ENCODE results near the gene WDR89.

DNA sequence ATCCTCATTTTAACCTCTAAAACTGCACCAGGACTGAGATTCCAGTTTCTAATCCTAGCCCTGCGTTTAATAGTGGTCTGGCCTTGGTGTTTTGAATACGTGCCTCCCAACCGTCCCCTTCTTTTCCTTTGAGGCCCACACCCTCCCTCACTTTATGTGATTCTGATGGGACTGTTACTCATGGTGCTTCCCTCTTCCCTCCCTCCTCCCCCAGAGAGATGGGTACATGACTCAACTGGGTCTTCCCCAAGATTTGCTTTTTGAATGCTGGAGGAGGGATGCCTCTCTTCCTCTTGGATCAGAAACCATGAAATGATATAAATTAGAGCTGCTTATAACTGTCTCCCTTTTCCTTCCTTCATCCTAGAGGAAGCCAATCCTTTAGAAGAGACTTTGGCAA is 90.3 kb downstream of the WDR89 start:
- TF ChIP-seq, protein P1, sequence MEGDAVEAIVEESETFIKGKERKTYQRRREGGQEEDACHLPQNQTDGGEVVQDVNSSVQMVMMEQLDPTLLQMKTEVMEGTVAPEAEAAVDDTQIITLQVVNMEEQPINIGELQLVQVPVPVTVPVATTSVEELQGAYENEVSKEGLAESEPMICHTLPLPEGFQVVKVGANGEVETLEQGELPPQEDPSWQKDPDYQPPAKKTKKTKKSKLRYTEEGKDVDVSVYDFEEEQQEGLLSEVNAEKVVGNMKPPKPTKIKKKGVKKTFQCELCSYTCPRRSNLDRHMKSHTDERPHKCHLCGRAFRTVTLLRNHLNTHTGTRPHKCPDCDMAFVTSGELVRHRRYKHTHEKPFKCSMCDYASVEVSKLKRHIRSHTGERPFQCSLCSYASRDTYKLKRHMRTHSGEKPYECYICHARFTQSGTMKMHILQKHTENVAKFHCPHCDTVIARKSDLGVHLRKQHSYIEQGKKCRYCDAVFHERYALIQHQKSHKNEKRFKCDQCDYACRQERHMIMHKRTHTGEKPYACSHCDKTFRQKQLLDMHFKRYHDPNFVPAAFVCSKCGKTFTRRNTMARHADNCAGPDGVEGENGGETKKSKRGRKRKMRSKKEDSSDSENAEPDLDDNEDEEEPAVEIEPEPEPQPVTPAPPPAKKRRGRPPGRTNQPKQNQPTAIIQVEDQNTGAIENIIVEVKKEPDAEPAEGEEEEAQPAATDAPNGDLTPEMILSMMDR (IDR thresholded peaks at IDR 0.05; ENCODE audit: insufficient read depth, low read length, poor library complexity, severe bottlenecking), result no peak
- no peak for TF ChIP-seq EZH2phosphoT487 (conservative IDR thresholded peaks at IDR 0.05; ENCODE audit: low read length)
